CD4-positive, alpha-beta T cell (primary cell): Measurements from ENCODE around the gene KAZALD1. TPM values are rescaled to one million over a fixed set of nuclear protein-coding genes. Genes with fewer than 3 reads are reported as not detected.

Experiments used
- ATAC-seq: fragments of 200-7000 bp; cut with Tn5 transposase; one replicate; pipeline ENCODE4 v1.10.0; 2022; ENCODE audit warnings: mild to moderate bottlenecking; ENCODE audit not compliant: poor library complexity
- CTCF ChIA-PET: fragments of 350-600 bp; sonication (Branson Sonifier 250); formaldehyde crosslinking; loops from one replicate; lab custom pipeline; 2021; ENCODE audit warnings: antibody characterized with exemption, inconsistent platforms; lab: Charles Lee
- POLR2A ChIA-PET: fragments of 350-600 bp; sonication (Branson Sonifier 250); formaldehyde crosslinking; loops from one replicate; lab custom pipeline; 2021; ENCODE audit warnings: antibody characterized with exemption, inconsistent platforms; lab: Charles Lee
- DNase-seq, 14 experiments: peaks; one replicate each; pipeline ENCODE4 v3.0.0-alpha.2; 2013 to 2020; ENCODE audit warnings: mixed read lengths in 2 of 14
- H3K27ac ChIP-seq, 2 donors: one replicate each; pipeline versions ENCODE4 v1.5.1 to v1.7.0; 2013; ENCODE audit warnings: low read length in 2 of 2, low read depth in 1 of 2, mild to moderate bottlenecking in 1 of 2
- H3K27me3 ChIP-seq, 2 experiments: 1 replicate in 1 of 2; 2 replicates in 1 of 2; pipeline versions ENCODE4 v1.6.1 to v1.7.0; 2013; ENCODE audit warnings: low read length in 2 of 2, control low read depth in 1 of 2, mild to moderate bottlenecking in 1 of 2, moderate library complexity in 1 of 2; ENCODE audit not compliant: insufficient read depth in 2 of 2, control insufficient read depth in 1 of 2
- H3K36me3 ChIP-seq: one replicate; pipeline ENCODE4 v1.6.1; 2013; ENCODE audit warnings: low read length, control low read depth; ENCODE audit not compliant: insufficient read depth
- H3K4me1 ChIP-seq: one replicate; pipeline ENCODE4 v1.6.1; 2013; ENCODE audit warnings: low read length, control low read depth; ENCODE audit not compliant: insufficient read depth
- H3K4me3 ChIP-seq: one replicate; pipeline ENCODE4 v1.5.1; 2013; ENCODE audit warnings: mild to moderate bottlenecking, low read length, moderate library complexity
- H3K9me3 ChIP-seq, 2 experiments: 1 replicate in 1 of 2; 2 replicates in 1 of 2; pipeline versions ENCODE4 v1.6.1 to v1.7.0; 2013; ENCODE audit warnings: low read length in 2 of 2, mild to moderate bottlenecking in 2 of 2, control low read depth in 1 of 2, moderate library complexity in 1 of 2; ENCODE audit not compliant: control insufficient read depth in 1 of 2, insufficient read depth in 1 of 2
- H3K27ac Mint-ChIP-seq: one replicate; pipeline ENCODE4 v1.8.0; 2020; ENCODE audit warnings: mixed read lengths
- H3K27me3 Mint-ChIP-seq: one replicate; pipeline ENCODE4 v1.8.0; 2021; ENCODE audit warnings: mixed read lengths
- H3K36me3 Mint-ChIP-seq: one replicate; pipeline ENCODE4 v1.8.0; 2021; ENCODE audit warnings: low read depth, mixed read lengths
- H3K4me1 Mint-ChIP-seq: one replicate; pipeline ENCODE4 v1.8.0; 2021; ENCODE audit warnings: low read depth, mixed read lengths
- H3K4me3 Mint-ChIP-seq: one replicate; pipeline ENCODE4 v1.8.0; 2020; ENCODE audit warnings: mild to moderate bottlenecking, mixed read lengths
- H3K9me3 Mint-ChIP-seq: one replicate; pipeline ENCODE4 v1.8.0; 2020; ENCODE audit warnings: mixed read lengths
- intact Hi-C, 2 experiments: fragments of 100-400 bp; cut with DNase I in 1 of 2; cut with micrococcal nuclease in 1 of 2; formaldehyde crosslinking; loops; one replicate each; pipeline versions ENCODE4 v1.15.1 to v1.9.0; 2023 to 2025; cut with DNase I, micrococcal nuclease
- total RNA-seq, 174 experiments: library from RNA in 2 of 174; stranded (reverse) in 2 of 174; gene quantifications; one replicate each; pipeline ENCODE4 v1.2.3 and lab custom pipeline; 2021 to 2026
- TF ChIP-seq, protein P1 (sequence below): fragments of 200-600 bp; IDR thresholded peaks from one replicate; pipeline ENCODE4 v1.8.0; 2022; ENCODE audit warnings: antibody characterized with exemption, mild to moderate bottlenecking

The KAZALD1 gene
- total RNA-seq, 2 experiments from 2014 or later: not detected

DNA sequence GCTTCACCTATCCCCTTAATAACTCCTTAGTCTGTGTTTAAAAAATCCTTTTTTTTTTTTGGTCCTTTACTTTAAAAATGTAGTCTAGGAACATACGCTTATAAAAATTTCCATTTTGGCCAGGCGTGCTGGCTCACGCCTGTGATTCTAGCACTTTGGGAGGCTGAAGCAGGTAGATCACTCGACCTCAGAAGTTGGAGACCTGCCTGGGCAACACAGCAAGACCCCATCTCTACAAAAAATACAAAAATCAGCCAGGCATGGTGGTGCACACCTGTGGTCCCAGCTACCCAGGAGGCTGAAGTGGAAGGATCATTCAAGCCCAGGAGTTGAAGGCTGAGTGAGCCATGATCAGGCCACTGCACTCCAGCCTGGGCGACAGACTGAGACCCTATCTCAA is 14.8 kb downstream of the KAZALD1 start:
- DNase-seq (no peak), ATAC-seq (no peak)
- Mint-ChIP-seq H3K27ac (no peak overlapping the region), H3K4me1 (no peaks in the 10 kb centered on the region), H3K27me3 (peaks cover 83% of the 10 kb centered on the region), H3K9me3 (no peaks in the 10 kb centered on the region), H3K36me3 (no peaks in the 10 kb centered on the region), H3K4me3 (no peak overlapping the region)
- H3K4me1 ChIP-seq: no peaks in the 10 kb centered on the region
- no peak overlapping the region for H3K4me3 ChIP-seq
- peaks cover 31 to 43% of the 10 kb centered on the region in 2 experiments for H3K27me3 ChIP-seq
- TF ChIP-seq, protein P1, sequence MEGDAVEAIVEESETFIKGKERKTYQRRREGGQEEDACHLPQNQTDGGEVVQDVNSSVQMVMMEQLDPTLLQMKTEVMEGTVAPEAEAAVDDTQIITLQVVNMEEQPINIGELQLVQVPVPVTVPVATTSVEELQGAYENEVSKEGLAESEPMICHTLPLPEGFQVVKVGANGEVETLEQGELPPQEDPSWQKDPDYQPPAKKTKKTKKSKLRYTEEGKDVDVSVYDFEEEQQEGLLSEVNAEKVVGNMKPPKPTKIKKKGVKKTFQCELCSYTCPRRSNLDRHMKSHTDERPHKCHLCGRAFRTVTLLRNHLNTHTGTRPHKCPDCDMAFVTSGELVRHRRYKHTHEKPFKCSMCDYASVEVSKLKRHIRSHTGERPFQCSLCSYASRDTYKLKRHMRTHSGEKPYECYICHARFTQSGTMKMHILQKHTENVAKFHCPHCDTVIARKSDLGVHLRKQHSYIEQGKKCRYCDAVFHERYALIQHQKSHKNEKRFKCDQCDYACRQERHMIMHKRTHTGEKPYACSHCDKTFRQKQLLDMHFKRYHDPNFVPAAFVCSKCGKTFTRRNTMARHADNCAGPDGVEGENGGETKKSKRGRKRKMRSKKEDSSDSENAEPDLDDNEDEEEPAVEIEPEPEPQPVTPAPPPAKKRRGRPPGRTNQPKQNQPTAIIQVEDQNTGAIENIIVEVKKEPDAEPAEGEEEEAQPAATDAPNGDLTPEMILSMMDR: no peak
- intact Hi-C loops: no loop called here
- ChIA-PET POLR2A (no interaction called here), CTCF (no interaction called here)
- H3K9me3 ChIP-seq: no peaks in the 10 kb centered on the region
- no peaks in the 10 kb centered on the region for H3K36me3 ChIP-seq
- H3K27ac ChIP-seq: no peak overlapping the region

DNA sequence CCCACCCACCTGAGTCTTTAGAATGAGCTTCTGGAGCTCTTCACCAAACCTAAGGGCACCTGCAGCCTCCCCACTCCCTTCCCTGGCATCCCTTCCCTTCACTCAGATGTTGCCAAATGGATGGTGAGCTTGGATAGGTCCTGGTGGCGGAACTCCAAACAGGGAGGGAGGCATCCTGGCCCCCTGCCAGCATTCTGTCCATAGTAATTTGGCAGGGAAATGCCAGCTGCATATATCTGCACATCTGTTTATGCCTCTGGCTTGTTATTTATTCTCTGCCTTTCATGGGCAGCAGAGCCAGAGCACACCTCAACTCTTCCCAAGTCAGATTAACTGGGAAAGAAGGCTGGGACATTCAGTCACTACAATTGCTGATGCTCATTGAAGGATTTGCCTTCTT is 18.1 kb downstream of the KAZALD1 start:
- ATAC-seq: no peak
- Histone ChIP-seq H3K27ac (no peak overlapping the region), H3K36me3 (no peaks in the 10 kb centered on the region), H3K9me3 (no peaks in the 10 kb centered on the region), H3K4me3 (no peak overlapping the region), H3K4me1 (no peaks in the 10 kb centered on the region), H3K27me3 (peaks cover 25 to 37% of the 10 kb centered on the region in 2 experiments)
- TF ChIP-seq, protein P1: no peak
- intact Hi-C loops: no loop called here
- DNase-seq: no peak
- no peaks in the 10 kb centered on the region for H3K9me3 Mint-ChIP-seq
- H3K4me1 Mint-ChIP-seq: no peaks in the 10 kb centered on the region
- no peak overlapping the region for H3K27ac Mint-ChIP-seq
- no peaks in the 10 kb centered on the region for H3K36me3 Mint-ChIP-seq
- no peak overlapping the region for H3K4me3 Mint-ChIP-seq
- ChIA-PET CTCF (no interaction called here), POLR2A (no interaction called here)
- peaks cover 75% of the 10 kb centered on the region for H3K27me3 Mint-ChIP-seq

DNA sequence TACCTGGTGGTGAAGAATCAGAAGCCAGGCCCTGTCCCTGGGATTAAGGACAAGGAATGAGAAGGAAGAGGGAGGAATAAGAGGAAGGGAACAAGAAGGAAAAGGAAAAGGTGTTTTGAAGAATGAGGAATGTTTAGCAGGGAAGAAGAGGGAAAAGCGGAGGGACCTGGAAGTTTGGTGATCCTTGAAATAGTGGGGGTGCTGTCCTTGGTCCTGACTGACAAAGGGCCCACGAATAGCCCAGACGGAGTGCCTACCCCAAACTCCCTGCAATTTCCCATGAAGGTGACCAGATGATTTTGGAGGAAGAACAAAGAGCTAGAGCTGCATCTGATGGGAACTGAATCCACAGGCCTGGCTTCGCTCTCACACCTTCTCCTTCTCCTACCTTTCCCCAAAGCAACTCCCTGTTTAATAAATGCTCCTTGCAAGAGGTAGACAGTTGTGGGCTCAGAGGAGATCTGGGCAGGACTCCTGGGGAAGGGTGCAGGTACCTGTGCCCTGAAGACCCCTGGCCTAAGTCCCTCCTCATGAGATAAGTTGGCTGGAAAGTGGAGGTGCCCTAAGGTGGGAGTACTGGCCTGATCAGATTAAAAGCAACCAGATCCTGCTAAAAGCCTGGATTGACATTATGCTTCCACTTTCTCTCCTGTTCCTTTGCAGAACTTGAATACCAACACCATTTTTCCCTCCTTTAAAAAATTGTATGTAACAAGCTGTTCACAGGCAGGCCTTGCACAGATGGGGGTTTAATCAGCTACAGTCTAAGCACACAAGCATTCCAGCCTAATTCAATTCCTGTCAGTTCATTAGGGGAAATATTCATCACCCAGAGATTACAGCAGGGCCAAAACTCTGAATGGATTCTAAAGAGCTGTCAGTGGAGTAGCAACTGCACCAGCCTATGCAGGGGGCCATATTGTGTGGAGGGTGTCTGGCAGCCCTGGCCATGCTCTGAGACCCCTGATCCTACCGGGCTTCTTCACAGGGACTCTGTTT is 19.4 kb downstream of the KAZALD1 start:
- H3K27me3 ChIP-seq: peaks cover 21 to 34% of the 10 kb centered on the region in 2 experiments
- Mint-ChIP-seq H3K27ac (no peak overlapping the region), H3K4me3 (no peak overlapping the region), H3K36me3 (no peaks in the 10 kb centered on the region), H3K27me3 (peaks cover 78% of the 10 kb centered on the region), H3K4me1 (no peaks in the 10 kb centered on the region), H3K9me3 (no peaks in the 10 kb centered on the region)
- H3K27ac ChIP-seq: no peak overlapping the region
- TF ChIP-seq, protein P1: no peak
- H3K4me3 ChIP-seq: no peak overlapping the region
- no peaks in the 10 kb centered on the region for H3K4me1 ChIP-seq
- no peak for ATAC-seq
- H3K36me3 ChIP-seq: no peaks in the 10 kb centered on the region
- H3K9me3 ChIP-seq: no peaks in the 10 kb centered on the region
- POLR2A ChIA-PET: no interaction called here
- CTCF ChIA-PET: no interaction called here
- DNase-seq: peak in 1 of 14 experiments; percentile 8
- intact Hi-C loops: no loop called here
